Activated T-cell treated with anti-CD3 and anti-CD28 coated beads, Interleukin-2, amount 50 U/mL, for 4 hours (primary cell): ENCODE measurements around the gene TPH2. TPM values are rescaled to one million over a fixed set of nuclear protein-coding genes. Genes with fewer than 3 reads are reported as not detected.

Experiments
- ATAC-seq, 2 donors: fragments of 200-7000 bp; cut with Tn5 transposase; one replicate each; pipeline ENCODE4 v1.10.0; 2021
- DNase-seq: peaks from one replicate; pipeline ENCODE4 v3.0.0-alpha.2; 2020
- H3K27me3 Mint-ChIP-seq: one replicate; pipeline ENCODE4 v1.8.0; 2021; ENCODE audit warnings: low read depth, mixed read lengths
- H3K36me3 Mint-ChIP-seq: one replicate; pipeline ENCODE4 v1.8.0; 2022; ENCODE audit warnings: mixed read lengths; ENCODE audit not compliant: insufficient read depth
- H3K4me1 Mint-ChIP-seq: one replicate; pipeline ENCODE4 v1.8.0; 2021; ENCODE audit warnings: low read depth, mixed read lengths
- H3K4me3 Mint-ChIP-seq: one replicate; pipeline ENCODE4 v1.8.0; 2021; ENCODE audit warnings: mild to moderate bottlenecking, moderate library complexity, mixed read lengths
- H3K9me3 Mint-ChIP-seq: one replicate; pipeline ENCODE4 v1.8.0; 2021; ENCODE audit warnings: mixed read lengths
- total RNA-seq, 3 donors: library from RNA; stranded (reverse); gene quantifications; one replicate each; pipeline ENCODE4 v1.2.1, GENCODE V29; 2021

Gene TPH2
- total RNA-seq, 3 donors from 2014 or later: not detected

DNA sequence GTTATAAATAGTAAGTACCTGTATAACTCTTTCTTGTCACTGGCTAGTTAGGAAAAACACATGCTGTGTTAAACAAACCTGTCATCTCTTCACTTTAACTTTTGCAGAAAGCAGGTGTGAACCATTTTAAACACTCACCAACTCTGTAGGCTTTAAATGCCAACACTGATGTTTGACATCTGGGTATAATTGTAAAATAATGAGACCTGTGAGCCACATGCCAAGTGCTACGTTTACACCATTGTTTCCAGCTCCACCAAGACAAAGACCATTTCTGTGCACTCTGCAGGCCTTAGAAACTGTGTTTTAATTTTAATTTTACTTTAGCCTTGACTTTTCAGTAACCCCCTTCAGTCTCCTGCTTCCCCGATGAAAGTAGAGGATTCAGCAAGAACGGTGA is 11.0 kb downstream of the TPH2 start:
- no peaks in the 10 kb centered on the region for H3K9me3 Mint-ChIP-seq
- H3K27me3 Mint-ChIP-seq: peaks cover 18% of the 10 kb centered on the region
- no peaks in the 10 kb centered on the region for H3K4me1 Mint-ChIP-seq
- no peak for DNase-seq
- ATAC-seq: no peak
- no peak overlapping the region for H3K4me3 Mint-ChIP-seq
- H3K36me3 Mint-ChIP-seq: no peaks in the 10 kb centered on the region

DNA sequence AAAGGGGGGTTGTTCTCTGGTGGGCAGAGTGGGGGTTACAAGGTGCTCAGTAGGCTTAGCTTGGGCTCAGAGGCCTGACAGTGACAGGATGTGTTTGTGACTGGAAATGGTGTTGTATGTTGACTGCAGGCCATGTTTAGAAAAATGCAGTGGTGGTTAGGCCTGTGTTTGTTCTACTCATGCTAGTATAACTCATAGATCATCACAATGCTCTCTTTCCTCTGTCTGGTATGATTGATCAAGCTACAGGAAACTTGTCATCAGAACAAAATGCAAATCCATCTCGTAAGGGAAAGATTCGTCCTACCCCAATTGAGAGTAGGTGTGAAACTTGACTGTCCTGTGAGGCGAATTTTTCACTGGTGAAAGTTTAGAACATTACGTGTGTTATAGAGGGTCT is 11.8 kb downstream of the TPH2 start:
- H3K27me3 Mint-ChIP-seq: peaks cover 13% of the 10 kb centered on the region
- no peak overlapping the region for H3K4me3 Mint-ChIP-seq
- no peaks in the 10 kb centered on the region for H3K9me3 Mint-ChIP-seq
- ATAC-seq: no peak
- no peaks in the 10 kb centered on the region for H3K36me3 Mint-ChIP-seq
- H3K4me1 Mint-ChIP-seq: no peaks in the 10 kb centered on the region
- no peak for DNase-seq

DNA sequence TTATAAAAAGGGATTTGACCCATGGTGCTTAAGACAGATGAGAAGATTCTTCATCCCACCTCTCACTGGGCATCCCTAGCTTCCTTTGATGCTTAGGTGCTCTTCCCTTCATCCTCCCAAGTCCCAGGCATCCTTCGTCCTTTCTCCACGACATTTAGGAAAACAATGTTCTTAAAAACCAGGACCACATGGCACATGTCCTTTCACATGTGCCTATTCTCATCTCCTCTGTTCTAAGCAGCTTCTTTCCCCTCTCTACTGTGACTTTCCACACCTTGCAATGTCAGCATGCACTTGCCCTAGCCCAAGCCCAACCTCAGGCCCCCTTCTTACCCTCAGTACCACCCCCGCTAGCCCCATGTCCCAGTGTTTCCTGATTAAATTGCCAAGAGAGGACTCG is 12.2 kb downstream of the TPH2 start:
- H3K4me3 Mint-ChIP-seq: no peak overlapping the region
- no peaks in the 10 kb centered on the region for H3K4me1 Mint-ChIP-seq
- H3K27me3 Mint-ChIP-seq: peaks cover 10% of the 10 kb centered on the region
- H3K36me3 Mint-ChIP-seq: no peaks in the 10 kb centered on the region
- DNase-seq (no peak), ATAC-seq (no peak)
- H3K9me3 Mint-ChIP-seq: no peaks in the 10 kb centered on the region

DNA sequence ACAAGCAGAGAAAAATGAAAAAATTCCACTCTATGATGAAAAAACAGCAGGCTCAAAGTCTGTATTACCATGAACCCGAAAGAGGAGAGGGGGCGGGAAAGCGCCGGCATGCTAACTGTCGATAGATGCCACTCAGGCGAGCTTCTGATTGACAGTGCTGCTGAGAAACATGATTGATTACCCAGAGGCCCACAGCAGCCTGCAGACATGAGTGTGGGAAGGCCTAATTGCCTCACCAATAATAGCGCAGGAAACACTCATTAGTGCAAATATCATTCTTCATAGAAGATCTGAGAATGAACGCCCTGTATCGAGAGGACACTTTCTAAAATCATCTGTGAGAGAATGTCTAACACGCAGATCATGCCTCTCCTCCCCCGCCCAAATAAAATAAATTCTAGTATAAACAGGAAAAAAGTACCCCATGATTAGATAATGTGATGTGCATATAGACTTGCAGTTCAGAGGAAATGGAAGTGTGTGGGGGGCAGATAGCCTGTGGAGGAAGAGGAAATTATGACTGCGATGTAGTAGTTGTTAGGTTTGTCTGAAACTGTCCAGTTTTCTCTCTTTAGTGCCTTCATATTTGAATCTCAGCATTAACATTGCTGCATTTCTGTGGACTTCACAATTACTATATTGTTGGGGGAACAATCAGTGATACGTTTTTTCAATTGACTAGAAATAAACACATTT is 15.6 kb downstream of the TPH2 start:
- Mint-ChIP-seq H3K27me3 (peaks cover 2% of the 10 kb centered on the region), H3K4me1 (no peaks in the 10 kb centered on the region), H3K9me3 (no peaks in the 10 kb centered on the region), H3K4me3 (no peak overlapping the region), H3K36me3 (no peaks in the 10 kb centered on the region)
- DNase-seq (no peak), ATAC-seq (no peak)

DNA sequence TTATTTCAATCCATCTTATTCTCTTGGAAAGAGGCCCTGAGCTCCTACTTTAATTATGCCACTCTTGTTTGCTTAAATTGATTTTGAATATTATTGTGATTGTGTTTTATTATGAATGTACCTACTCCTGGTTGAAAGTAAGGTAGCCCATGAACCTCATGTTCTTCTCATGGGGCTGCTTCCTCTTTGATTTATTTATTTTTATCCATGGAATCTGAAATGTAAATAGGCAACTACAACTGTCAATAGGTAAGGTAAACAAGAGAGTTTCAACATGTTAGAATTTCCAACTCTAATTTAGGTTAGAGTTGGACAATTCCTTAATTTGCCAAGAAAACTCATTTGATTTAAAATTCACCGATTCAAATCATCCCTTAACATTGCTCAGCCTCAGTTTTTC is 16.2 kb downstream of the TPH2 start:
- H3K4me1 Mint-ChIP-seq: no peaks in the 10 kb centered on the region
- H3K4me3 Mint-ChIP-seq: no peak overlapping the region
- H3K27me3 Mint-ChIP-seq: peaks cover 5% of the 10 kb centered on the region
- H3K36me3 Mint-ChIP-seq: no peaks in the 10 kb centered on the region
- H3K9me3 Mint-ChIP-seq: no peaks in the 10 kb centered on the region
- ATAC-seq (no peak), DNase-seq (no peak)

DNA sequence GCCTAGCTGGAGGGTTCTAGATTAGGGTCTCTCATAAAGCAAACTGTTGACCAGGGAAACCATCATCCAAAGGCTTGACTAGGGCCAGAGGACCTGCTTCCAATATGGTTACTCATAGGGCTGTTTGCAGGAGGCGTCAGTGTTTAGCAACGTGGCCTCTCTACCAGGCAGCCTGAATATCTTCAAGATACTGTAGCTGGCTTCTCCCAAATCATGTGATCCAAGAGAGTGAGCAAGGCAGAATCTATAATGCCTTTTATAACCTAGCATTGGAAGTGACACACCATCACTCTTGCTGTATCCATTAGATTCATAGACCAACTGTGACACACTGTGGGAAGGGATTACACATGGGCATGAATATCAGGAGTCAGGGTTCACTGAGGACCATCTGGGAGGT is 17.3 kb downstream of the TPH2 start:
- no peaks in the 10 kb centered on the region for H3K9me3 Mint-ChIP-seq
- no peaks in the 10 kb centered on the region for H3K4me1 Mint-ChIP-seq

DNA sequence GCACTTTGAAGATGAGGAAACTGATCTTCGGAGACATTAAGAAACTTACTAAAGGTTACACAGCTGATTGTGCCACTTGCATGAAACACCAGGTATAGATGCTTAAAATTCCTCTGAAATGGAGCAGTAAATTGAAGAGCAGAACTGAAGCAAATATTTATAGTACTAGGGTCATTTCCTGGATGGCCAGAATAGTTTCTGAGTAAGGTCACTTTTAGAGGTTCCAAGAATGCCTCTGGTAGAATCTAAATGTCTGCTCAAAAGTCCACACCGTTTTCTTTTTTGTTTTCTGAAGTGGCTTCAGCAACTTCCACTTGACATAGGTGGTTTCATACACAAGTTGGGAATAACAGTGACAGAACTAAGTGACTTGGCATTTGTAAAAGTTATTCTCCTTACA is 19.4 kb downstream of the TPH2 start:
- H3K4me1 Mint-ChIP-seq: no peaks in the 10 kb centered on the region
- ATAC-seq (no peak), DNase-seq (no peak)
- no peaks in the 10 kb centered on the region for H3K9me3 Mint-ChIP-seq
- H3K36me3 Mint-ChIP-seq: no peaks in the 10 kb centered on the region
- H3K27me3 Mint-ChIP-seq: peaks cover 7% of the 10 kb centered on the region
- no peak overlapping the region for H3K4me3 Mint-ChIP-seq

More for the DNA sequence above, 17.3 kb downstream of the TPH2 start:
- DNase-seq (no peak), ATAC-seq (no peak)
- peaks cover 5% of the 10 kb centered on the region for H3K27me3 Mint-ChIP-seq
- H3K4me3 Mint-ChIP-seq: no peak overlapping the region
- H3K36me3 Mint-ChIP-seq: no peaks in the 10 kb centered on the region

DNA sequence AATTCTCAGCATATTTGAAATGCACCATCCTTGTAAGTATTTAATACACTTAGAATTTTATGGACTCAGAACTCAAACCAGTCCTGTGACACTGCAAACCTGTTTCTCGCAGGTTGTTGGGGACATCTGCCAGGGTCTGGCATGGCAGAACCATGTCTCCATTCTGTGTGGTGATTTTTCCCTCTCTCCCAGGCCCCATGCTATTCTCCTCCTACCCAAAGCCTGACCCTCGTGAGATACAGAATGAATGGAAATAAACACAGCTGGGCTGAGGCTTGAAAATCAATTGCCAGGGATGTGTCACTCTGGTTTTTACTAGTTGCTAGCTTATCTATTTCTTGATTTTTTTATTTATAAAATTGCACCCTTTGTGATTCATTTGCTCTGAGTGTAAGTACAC is 19.8 kb downstream of the TPH2 start:
- no peaks in the 10 kb centered on the region for H3K9me3 Mint-ChIP-seq
- H3K27me3 Mint-ChIP-seq: peaks cover 7% of the 10 kb centered on the region
- DNase-seq (no peak), ATAC-seq (no peak)
- H3K4me3 Mint-ChIP-seq: no peak overlapping the region
- H3K4me1 Mint-ChIP-seq: no peaks in the 10 kb centered on the region
- no peaks in the 10 kb centered on the region for H3K36me3 Mint-ChIP-seq

DNA sequence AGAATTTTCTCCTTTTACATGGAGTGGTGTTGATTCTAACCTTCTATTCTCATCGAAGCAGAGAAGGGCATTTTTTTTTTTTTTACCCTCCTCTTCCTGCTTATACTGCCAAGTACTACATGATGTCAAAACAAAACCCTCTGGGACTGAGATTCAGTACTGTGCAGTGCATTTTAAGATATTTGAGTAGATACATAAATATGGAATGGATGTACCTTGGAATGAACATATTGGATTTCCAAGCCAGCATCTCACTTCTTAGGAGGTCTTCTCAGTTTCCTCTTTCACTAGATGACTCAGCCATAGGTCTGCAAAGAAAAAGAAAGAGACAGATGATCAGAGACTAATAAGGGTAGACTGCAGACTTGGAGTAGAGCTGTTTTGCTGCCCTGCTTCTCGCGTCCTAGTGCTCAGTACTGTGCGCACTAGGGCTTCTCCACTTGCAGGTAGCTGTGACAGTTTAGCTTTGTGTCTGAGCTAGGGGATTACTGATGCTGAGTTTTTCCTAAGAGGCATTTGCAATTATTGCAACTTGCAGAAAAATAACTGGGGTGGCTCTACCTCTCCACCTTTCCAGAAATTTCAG is 20.4 kb downstream of the TPH2 start:
- no peak for ATAC-seq
- H3K36me3 Mint-ChIP-seq: no peaks in the 10 kb centered on the region

DNA sequence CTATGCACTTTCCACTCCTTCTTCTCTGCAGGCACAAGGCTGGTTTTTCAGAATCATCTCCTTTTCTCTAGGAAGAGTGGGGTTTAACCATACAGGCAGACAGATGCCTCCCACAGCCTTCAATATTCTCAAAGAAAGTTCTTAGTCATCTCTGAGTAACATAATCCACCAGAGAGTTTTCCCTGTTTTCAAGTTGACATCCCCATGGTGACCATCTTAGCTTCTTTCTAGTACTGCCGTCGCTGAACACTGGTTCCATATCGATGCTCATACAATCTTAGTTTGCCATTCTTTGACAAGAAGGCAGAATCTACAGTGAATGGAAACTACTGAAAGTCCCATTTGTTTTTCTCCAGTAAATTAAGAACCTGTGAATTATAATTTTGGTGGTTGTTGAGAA is 28.6 kb downstream of the TPH2 start:
- peaks cover 8% of the 10 kb centered on the region for H3K27me3 Mint-ChIP-seq
- H3K4me3 Mint-ChIP-seq: no peak overlapping the region
- DNase-seq (no peak), ATAC-seq (no peak)
- no peaks in the 10 kb centered on the region for H3K9me3 Mint-ChIP-seq
- no peaks in the 10 kb centered on the region for H3K4me1 Mint-ChIP-seq
- H3K36me3 Mint-ChIP-seq: no peaks in the 10 kb centered on the region

More for the DNA sequence above, 20.4 kb downstream of the TPH2 start:
- Mint-ChIP-seq H3K4me1 (no peaks in the 10 kb centered on the region), H3K9me3 (no peaks in the 10 kb centered on the region), H3K4me3 (no peak overlapping the region), H3K27me3 (peaks cover 7% of the 10 kb centered on the region)
- DNase-seq: no peak

DNA sequence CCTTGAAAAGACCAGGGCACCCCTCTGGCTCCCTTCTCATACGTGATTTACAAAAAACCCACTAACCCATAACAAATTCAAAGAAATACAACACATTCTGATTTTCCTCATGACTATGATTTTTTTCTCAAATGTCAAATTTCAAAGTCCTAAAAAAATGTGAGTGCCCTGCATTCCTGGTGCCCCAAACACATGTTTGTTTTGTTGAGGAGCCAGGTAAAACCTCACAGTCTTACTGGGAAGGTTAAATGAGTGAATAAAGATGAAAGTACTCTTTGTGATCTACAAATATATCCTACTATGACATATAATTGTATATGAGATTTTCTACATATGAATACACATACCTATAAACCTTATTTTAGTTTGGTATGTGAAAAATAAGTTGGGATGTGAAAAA is 30.7 kb downstream of the TPH2 start:
- H3K27me3 Mint-ChIP-seq: peaks cover 8% of the 10 kb centered on the region
- no peaks in the 10 kb centered on the region for H3K9me3 Mint-ChIP-seq
- no peaks in the 10 kb centered on the region for H3K36me3 Mint-ChIP-seq
- no peak overlapping the region for H3K4me3 Mint-ChIP-seq
- no peaks in the 10 kb centered on the region for H3K4me1 Mint-ChIP-seq
- ATAC-seq (no peak), DNase-seq (no peak)

DNA sequence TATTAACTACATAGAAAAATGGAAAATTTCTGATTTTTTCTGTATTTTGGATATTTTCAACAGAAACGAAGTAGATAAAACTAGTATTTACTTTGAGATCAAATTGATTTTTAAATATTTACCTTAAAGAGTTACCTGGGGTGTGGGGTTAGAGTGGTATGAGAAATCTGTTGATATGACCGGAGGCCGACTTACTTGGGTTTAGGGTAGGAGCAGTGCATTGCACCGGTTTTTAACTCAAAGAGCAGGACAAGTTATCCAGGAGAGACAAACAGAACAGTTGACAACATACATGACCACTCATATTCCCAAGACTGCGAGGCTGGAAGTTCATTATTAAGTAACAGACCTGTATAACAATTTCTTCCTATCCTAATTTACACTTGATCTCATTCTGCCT is 31.4 kb downstream of the TPH2 start:
- no peaks in the 10 kb centered on the region for H3K9me3 Mint-ChIP-seq
- DNase-seq: no peak

DNA sequence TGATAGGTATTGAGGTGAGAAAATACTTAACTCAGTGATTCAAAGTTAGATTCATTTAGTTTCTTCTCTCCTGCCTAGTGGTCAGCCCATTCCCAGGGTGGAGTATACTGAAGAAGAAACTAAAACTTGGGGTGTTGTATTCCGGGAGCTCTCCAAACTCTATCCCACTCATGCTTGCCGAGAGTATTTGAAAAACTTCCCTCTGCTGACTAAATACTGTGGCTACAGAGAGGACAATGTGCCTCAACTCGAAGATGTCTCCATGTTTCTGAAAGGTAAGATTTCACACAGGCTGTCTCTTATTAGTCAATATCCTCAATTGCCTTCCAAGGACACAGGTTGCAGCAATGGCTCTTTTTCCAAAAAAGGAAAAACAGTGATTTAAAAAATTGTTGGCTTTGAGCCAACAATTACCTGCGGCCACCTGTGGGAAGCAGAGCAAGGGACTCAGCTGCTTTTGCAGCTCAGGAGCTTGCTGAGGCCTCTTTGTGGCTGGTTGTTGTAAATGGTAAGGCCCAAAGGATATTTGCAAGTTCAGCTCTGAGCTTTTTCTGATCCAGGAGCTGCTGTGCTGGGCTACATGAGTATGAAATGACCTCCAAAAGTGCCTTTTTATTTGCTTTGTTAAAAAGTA is 33.9 kb downstream of the TPH2 start:
- ATAC-seq (no peak), DNase-seq (no peak)
- Mint-ChIP-seq H3K4me1 (no peaks in the 10 kb centered on the region), H3K27me3 (peaks cover 12% of the 10 kb centered on the region), H3K36me3 (no peaks in the 10 kb centered on the region), H3K4me3 (no peak overlapping the region), H3K9me3 (no peaks in the 10 kb centered on the region)

More for the DNA sequence above, 31.4 kb downstream of the TPH2 start:
- no peak for ATAC-seq
- no peaks in the 10 kb centered on the region for H3K36me3 Mint-ChIP-seq
- H3K27me3 Mint-ChIP-seq: peaks cover 8% of the 10 kb centered on the region
- H3K4me3 Mint-ChIP-seq: no peak overlapping the region
- H3K4me1 Mint-ChIP-seq: no peaks in the 10 kb centered on the region

DNA sequence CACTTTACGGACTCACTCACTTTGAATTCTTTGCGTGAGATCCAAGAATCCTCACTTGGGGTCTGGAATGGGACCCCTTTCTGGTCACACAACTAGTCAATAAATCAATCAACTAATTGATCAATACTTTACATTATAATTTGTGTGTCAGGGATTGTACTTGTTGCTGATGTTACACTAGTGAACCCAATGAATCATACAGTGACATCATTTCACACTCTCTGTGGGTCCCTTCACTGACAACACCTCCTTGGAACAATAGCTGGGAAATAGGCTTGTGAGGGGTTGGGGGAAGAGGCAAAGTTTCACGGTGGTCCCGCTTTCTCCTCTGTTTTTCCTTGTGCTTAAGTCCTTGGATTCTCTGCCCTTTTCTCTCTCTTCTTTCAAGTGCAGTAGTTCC is 35.0 kb downstream of the TPH2 start:
- Mint-ChIP-seq H3K36me3 (no peaks in the 10 kb centered on the region), H3K27me3 (peaks cover 7% of the 10 kb centered on the region), H3K4me1 (no peaks in the 10 kb centered on the region), H3K9me3 (no peaks in the 10 kb centered on the region), H3K4me3 (no peak overlapping the region)
- peak in 1 of 2 donors; percentile 55 for ATAC-seq
- no peak for DNase-seq

DNA sequence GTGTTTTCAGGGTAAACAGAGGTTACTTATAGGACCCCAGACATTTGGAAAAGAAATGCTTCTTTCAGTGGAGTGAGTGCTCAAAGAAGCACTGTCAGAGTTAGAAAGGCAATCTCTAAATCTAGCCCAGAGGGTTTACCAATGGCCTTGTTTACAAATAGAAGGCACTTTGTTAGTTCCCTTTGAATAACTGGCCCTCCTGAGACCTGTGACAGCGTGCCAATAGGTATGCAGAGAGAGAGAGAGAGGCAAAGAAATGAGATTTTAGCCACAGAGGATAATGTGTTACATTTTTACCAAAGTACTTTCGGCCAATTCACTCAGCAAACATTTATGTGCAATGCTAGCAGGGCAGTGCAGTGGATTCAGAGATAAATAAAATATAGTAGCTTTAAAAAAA is 41.9 kb downstream of the TPH2 start:
- Mint-ChIP-seq H3K9me3 (no peaks in the 10 kb centered on the region), H3K4me3 (no peak overlapping the region), H3K4me1 (no peaks in the 10 kb centered on the region), H3K27me3 (peaks cover 2% of the 10 kb centered on the region), H3K36me3 (no peaks in the 10 kb centered on the region)
- DNase-seq (no peak), ATAC-seq (no peak)
